ENCODE measurements around the gene TMIGD2.

DNA sequence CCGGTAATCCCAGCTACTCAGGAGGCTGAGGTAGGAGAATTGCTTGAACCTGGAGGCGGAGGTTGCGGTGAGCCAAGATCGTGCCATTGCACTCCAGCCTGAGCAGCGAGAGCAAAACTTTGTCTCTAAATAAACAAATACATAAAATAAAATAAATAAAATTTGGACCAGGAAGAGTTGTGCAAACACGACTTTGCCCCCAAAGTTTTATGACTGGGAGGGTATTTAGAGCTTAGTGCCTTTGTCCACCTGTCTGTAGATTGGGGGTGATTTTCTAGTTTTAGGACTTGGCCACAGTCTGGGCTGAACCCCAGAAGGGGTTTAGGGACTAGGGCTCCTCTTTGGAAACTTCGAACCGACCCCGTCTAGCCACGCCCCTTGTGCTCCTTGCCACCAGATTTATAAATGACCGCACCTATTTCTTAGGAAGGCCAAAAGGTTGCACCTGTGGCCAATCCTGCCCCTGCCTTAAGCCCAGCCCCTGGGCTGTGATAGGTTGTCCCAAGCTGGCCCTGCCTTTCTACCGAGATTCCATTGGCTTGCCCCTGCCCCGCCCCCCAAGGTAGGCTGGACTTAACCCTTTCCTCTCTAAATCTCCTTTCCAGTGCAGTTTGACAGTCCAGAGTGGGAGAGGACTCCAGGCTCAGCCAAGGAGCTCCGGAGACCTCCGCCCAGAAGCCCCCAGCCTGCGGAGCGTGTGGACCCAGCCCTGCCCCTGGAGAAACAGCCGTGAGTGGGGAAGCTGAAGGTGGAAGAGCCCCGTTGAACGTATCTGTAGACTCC lies 17.8 kb downstream of the TMIGD2 start:
- TF ChIP-seq, protein P1, sequence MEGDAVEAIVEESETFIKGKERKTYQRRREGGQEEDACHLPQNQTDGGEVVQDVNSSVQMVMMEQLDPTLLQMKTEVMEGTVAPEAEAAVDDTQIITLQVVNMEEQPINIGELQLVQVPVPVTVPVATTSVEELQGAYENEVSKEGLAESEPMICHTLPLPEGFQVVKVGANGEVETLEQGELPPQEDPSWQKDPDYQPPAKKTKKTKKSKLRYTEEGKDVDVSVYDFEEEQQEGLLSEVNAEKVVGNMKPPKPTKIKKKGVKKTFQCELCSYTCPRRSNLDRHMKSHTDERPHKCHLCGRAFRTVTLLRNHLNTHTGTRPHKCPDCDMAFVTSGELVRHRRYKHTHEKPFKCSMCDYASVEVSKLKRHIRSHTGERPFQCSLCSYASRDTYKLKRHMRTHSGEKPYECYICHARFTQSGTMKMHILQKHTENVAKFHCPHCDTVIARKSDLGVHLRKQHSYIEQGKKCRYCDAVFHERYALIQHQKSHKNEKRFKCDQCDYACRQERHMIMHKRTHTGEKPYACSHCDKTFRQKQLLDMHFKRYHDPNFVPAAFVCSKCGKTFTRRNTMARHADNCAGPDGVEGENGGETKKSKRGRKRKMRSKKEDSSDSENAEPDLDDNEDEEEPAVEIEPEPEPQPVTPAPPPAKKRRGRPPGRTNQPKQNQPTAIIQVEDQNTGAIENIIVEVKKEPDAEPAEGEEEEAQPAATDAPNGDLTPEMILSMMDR (conservative IDR thresholded peaks at IDR 0.05 in 1 of 2, IDR thresholded peaks at IDR 0.05 in 1 of 2; ENCODE audit: low read depth in 1 of 2, low read length in 2 of 2) = no peak
- no peak for TF ChIP-seq EZH2 (IDR thresholded peaks at IDR 0.05; ENCODE audit: low read length, missing control alignments)

Data from fibroblast of lung (primary cell).